Measurements from ENCODE around the gene MRPL37.
"Not testable (repeated sequence)": the region's sequence is repeated elsewhere in the genome, so short reads cannot be mapped to it uniquely, and the experiment has no call there.

The MRPL37 gene

GRCh38 chr1:54166357-54166756, 33.6 kb upstream of the MRPL37 start:
- not testable (repeated sequence) for H3K27ac Mint-ChIP-seq; H3K9me3 Mint-ChIP-seq; H3K27me3 Mint-ChIP-seq; H3K4me3 Mint-ChIP-seq; H3K36me3 Mint-ChIP-seq (ENCODE audit: low read depth); H3K4me1 Mint-ChIP-seq (ENCODE audit: low read depth)

GRCh38 chr1:54167422-54168139, 32.4 kb upstream of the MRPL37 start:
- H3K4me1 Mint-ChIP-seq (ENCODE audit: low read depth): peaks cover 5% of the 10 kb centered on the region
- H3K27me3 Mint-ChIP-seq: no peaks in the 10 kb centered on the region
- no peak overlapping the region for H3K4me3 Mint-ChIP-seq
- no peak overlapping the region for H3K27ac Mint-ChIP-seq
- no peaks in the 10 kb centered on the region for H3K9me3 Mint-ChIP-seq
- no peaks in the 10 kb centered on the region for H3K36me3 Mint-ChIP-seq (ENCODE audit: low read depth)

GRCh38 chr1:54168206-54168965, 31.6 kb upstream of the MRPL37 start:
- peaks cover 5% of the 10 kb centered on the region for H3K4me1 Mint-ChIP-seq (ENCODE audit: low read depth)
- H3K27me3 Mint-ChIP-seq: no peaks in the 10 kb centered on the region
- no peak overlapping the region for H3K4me3 Mint-ChIP-seq
- H3K9me3 Mint-ChIP-seq: no peaks in the 10 kb centered on the region
- H3K36me3 Mint-ChIP-seq (ENCODE audit: low read depth): no peaks in the 10 kb centered on the region
- H3K27ac Mint-ChIP-seq: no peak overlapping the region

- Mint-ChIP-seq H3K27me3 (no peaks in the 10 kb centered on the region), H3K27ac (no peak overlapping the region), H3K9me3 (no peaks in the 10 kb centered on the region), H3K4me1 (ENCODE audit: low read depth) (peaks cover 5% of the 10 kb centered on the region), H3K36me3 (ENCODE audit: low read depth) (no peaks in the 10 kb centered on the region), H3K4me3 (no peak overlapping the region)
These were observed 30.9 kb upstream of the MRPL37 start for GRCh38 chr1:54169068-54169467.

- peaks cover 5% of the 10 kb centered on the region for H3K4me1 Mint-ChIP-seq (ENCODE audit: low read depth)
- H3K9me3 Mint-ChIP-seq: no peaks in the 10 kb centered on the region
- no peaks in the 10 kb centered on the region for H3K36me3 Mint-ChIP-seq (ENCODE audit: low read depth)
- no peaks in the 10 kb centered on the region for H3K27me3 Mint-ChIP-seq
- H3K27ac Mint-ChIP-seq: no peak overlapping the region
- no peak overlapping the region for H3K4me3 Mint-ChIP-seq
These were observed 29.0 kb upstream of the MRPL37 start for GRCh38 chr1:54171016-54171415.

GRCh38 chr1:54171606-54172005, 28.4 kb upstream of the MRPL37 start:
- Mint-ChIP-seq H3K4me3 (no peak overlapping the region), H3K27me3 (no peaks in the 10 kb centered on the region), H3K9me3 (no peaks in the 10 kb centered on the region), H3K36me3 (ENCODE audit: low read depth) (no peaks in the 10 kb centered on the region), H3K27ac (no peak overlapping the region), H3K4me1 (ENCODE audit: low read depth) (peaks cover 5% of the 10 kb centered on the region)

- no peak overlapping the region for H3K27ac Mint-ChIP-seq
- no peaks in the 10 kb centered on the region for H3K36me3 Mint-ChIP-seq (ENCODE audit: low read depth)
- no peaks in the 10 kb centered on the region for H3K27me3 Mint-ChIP-seq
- H3K9me3 Mint-ChIP-seq: no peaks in the 10 kb centered on the region
- H3K4me3 Mint-ChIP-seq: no peak overlapping the region
- peaks cover 5% of the 10 kb centered on the region for H3K4me1 Mint-ChIP-seq (ENCODE audit: low read depth)
These were observed 27.1 kb upstream of the MRPL37 start for GRCh38 chr1:54172614-54173599.

GRCh38 chr1:54173681-54174080, 26.3 kb upstream of the MRPL37 start:
- Mint-ChIP-seq H3K27ac (no peak overlapping the region), H3K36me3 (ENCODE audit: low read depth) (no peaks in the 10 kb centered on the region), H3K4me1 (ENCODE audit: low read depth) (peaks cover 5% of the 10 kb centered on the region), H3K9me3 (no peaks in the 10 kb centered on the region), H3K4me3 (no peak overlapping the region), H3K27me3 (no peaks in the 10 kb centered on the region)

- no peaks in the 10 kb centered on the region for H3K9me3 Mint-ChIP-seq
- H3K4me3 Mint-ChIP-seq: no peak overlapping the region
These were observed 25.9 kb upstream of the MRPL37 start for GRCh38 chr1:54174106-54174505.

GRCh38 chr1:54176621-54177327, 23.2 kb upstream of the MRPL37 start:
- no peak overlapping the region for H3K4me3 Mint-ChIP-seq
- no peaks in the 10 kb centered on the region for H3K27me3 Mint-ChIP-seq
- H3K4me1 Mint-ChIP-seq (ENCODE audit: low read depth): no peaks in the 10 kb centered on the region
- no peak overlapping the region for H3K27ac Mint-ChIP-seq
- no peaks in the 10 kb centered on the region for H3K36me3 Mint-ChIP-seq (ENCODE audit: low read depth)
- H3K9me3 Mint-ChIP-seq: no peaks in the 10 kb centered on the region

More at GRCh38 chr1:54174106-54174505, 25.9 kb upstream of the MRPL37 start:
- Mint-ChIP-seq H3K27me3 (no peaks in the 10 kb centered on the region), H3K27ac (no peak overlapping the region), H3K4me1 (ENCODE audit: low read depth) (peaks cover 5% of the 10 kb centered on the region), H3K36me3 (ENCODE audit: low read depth) (no peaks in the 10 kb centered on the region)

GRCh38 chr1:54177726-54178125, 22.2 kb upstream of the MRPL37 start:
- Mint-ChIP-seq H3K4me3 (no peak overlapping the region), H3K9me3 (no peaks in the 10 kb centered on the region), H3K36me3 (ENCODE audit: low read depth) (no peaks in the 10 kb centered on the region), H3K27me3 (no peaks in the 10 kb centered on the region), H3K4me1 (ENCODE audit: low read depth) (no peaks in the 10 kb centered on the region), H3K27ac (no peak overlapping the region)

- no peaks in the 10 kb centered on the region for H3K27me3 Mint-ChIP-seq
- peaks cover 5% of the 10 kb centered on the region for H3K36me3 Mint-ChIP-seq (ENCODE audit: low read depth)
- no peak overlapping the region for H3K27ac Mint-ChIP-seq
- no peak overlapping the region for H3K4me3 Mint-ChIP-seq
- no peaks in the 10 kb centered on the region for H3K4me1 Mint-ChIP-seq (ENCODE audit: low read depth)
- no peaks in the 10 kb centered on the region for H3K9me3 Mint-ChIP-seq
These were observed 21.5 kb upstream of the MRPL37 start for GRCh38 chr1:54178296-54179070.

GRCh38 chr1:54180701-54181360, 19.1 kb upstream of the MRPL37 start:
- Mint-ChIP-seq H3K9me3 (no peaks in the 10 kb centered on the region), H3K36me3 (ENCODE audit: low read depth) (peaks cover 13% of the 10 kb centered on the region), H3K4me3 (no peak overlapping the region), H3K27me3 (no peaks in the 10 kb centered on the region), H3K27ac (no peak overlapping the region), H3K4me1 (ENCODE audit: low read depth) (no peaks in the 10 kb centered on the region)
